ENCODE data around the gene HIPK2. TPM values are rescaled to one million over a fixed set of nuclear protein-coding genes. Genes with fewer than 3 reads are reported as not detected.
A peak's percentile ranks its signal among the peaks of the same experiment; 100 is the strongest.

HIPK2 gene
- total RNA-seq, 4 donors from 2014 or later = 17.9 to 35.9 (median 22.4) TPM

DNA sequence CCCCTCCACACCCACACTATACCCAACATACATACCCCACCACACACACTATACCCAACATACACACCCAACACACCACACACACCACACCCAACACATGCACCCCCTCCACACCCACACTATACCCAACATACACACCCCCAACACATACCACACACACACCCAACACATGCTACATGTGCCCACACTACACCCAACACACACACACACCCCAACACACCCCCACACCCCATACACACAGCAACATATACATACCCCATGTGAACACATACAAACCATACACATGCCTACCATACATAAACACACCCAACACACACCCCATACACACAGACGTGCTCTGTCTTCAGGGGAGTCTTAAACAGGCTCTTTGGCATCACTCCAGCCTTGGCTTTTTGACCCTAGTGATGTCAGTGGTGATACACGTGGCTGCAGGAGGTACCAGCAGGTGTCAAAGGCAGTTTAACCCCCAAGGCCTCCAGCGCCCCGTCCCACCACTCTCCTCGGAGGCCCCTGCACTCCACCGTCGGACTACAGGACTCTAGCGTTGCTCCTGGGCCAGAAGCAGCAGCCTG lies 73.4 kb downstream of the HIPK2 start:
- peaks cover 0 to 29% of the 10 kb centered on the region in 2 donors for H3K36me3 ChIP-seq
- no peaks in the 10 kb centered on the region for H3K9me3 ChIP-seq
- TF ChIP-seq POLR2AphosphoS5 (IDR thresholded peaks at IDR 0.05) (no peak), POLR2A (IDR thresholded peaks at IDR 0.05) (no peak), EP300 (IDR thresholded peaks at IDR 0.05) (no peak)
- TF ChIP-seq, protein P1, sequence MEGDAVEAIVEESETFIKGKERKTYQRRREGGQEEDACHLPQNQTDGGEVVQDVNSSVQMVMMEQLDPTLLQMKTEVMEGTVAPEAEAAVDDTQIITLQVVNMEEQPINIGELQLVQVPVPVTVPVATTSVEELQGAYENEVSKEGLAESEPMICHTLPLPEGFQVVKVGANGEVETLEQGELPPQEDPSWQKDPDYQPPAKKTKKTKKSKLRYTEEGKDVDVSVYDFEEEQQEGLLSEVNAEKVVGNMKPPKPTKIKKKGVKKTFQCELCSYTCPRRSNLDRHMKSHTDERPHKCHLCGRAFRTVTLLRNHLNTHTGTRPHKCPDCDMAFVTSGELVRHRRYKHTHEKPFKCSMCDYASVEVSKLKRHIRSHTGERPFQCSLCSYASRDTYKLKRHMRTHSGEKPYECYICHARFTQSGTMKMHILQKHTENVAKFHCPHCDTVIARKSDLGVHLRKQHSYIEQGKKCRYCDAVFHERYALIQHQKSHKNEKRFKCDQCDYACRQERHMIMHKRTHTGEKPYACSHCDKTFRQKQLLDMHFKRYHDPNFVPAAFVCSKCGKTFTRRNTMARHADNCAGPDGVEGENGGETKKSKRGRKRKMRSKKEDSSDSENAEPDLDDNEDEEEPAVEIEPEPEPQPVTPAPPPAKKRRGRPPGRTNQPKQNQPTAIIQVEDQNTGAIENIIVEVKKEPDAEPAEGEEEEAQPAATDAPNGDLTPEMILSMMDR (IDR thresholded peaks at IDR 0.05) = no peak
- no peak overlapping the region for H3K27ac ChIP-seq
- H3K27me3 ChIP-seq = no peaks in the 10 kb centered on the region
- H3K4me3 ChIP-seq = no peak overlapping the region
- H3K4me1 ChIP-seq = peaks cover 0 to 38% (median 13%) of the 10 kb centered on the region in 3 donors
- WGBS, 2 donors (ENCODE audit: low coverage in 1 of 2) = 42% methylated on average over 2 of the region's 8 CpGs; no CpG with 5 or more reads in 1 of the 2 donors
- ATAC-seq = no peak

DNA sequence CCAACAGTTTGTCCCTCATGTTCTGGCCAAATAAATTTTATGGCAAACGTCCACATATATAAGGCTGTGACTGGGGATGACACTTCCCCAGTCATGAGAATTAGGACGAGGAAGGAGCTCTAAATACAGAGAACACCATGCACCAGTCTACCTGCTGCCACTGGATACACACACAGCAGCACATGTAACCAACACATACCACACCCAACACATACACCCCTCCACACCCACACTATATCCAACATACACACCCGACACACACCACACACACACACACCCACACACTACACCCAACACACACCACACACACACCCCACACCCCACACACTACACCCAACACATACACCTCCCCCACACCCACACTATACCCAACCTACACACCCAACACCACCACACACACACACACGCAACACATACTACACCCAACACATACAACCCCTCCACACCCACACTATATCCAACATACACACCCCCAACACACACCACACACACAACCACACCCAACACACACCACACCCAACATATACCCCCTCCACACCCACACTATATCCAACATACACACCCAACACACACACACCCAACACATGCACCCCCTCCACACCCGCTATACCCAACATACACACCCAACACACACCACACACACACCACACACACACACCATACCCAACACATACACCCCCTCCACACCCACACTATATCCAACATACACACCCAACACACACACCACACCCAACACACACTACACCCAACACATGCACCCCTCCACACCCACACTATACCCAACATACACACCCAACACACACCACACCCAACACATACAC lies 74.1 kb downstream of the HIPK2 start:
- Histone ChIP-seq H3K4me1 (peaks cover 0 to 36% (median 13%) of the 10 kb centered on the region in 3 donors), H3K36me3 (peaks cover 0 to 29% of the 10 kb centered on the region in 2 donors), H3K27me3 (no peaks in the 10 kb centered on the region), H3K4me3 (no peak overlapping the region), H3K27ac (peak overlapping the region in 3 of 4 donors; percentile 26 to 64 (median 48)), H3K9me3 (no peaks in the 10 kb centered on the region)
- TF ChIP-seq EP300 (IDR thresholded peaks at IDR 0.05) = no peak
- TF ChIP-seq, protein P1 (IDR thresholded peaks at IDR 0.05) = no peak
- no peak for TF ChIP-seq POLR2A (IDR thresholded peaks at IDR 0.05)
- TF ChIP-seq POLR2AphosphoS5 (IDR thresholded peaks at IDR 0.05) = no peak
- ATAC-seq = no peak
- WGBS, 2 donors (ENCODE audit: low coverage in 1 of 2) = 69 to 78% methylated on average over 5 of the region's 5 CpGs

DNA sequence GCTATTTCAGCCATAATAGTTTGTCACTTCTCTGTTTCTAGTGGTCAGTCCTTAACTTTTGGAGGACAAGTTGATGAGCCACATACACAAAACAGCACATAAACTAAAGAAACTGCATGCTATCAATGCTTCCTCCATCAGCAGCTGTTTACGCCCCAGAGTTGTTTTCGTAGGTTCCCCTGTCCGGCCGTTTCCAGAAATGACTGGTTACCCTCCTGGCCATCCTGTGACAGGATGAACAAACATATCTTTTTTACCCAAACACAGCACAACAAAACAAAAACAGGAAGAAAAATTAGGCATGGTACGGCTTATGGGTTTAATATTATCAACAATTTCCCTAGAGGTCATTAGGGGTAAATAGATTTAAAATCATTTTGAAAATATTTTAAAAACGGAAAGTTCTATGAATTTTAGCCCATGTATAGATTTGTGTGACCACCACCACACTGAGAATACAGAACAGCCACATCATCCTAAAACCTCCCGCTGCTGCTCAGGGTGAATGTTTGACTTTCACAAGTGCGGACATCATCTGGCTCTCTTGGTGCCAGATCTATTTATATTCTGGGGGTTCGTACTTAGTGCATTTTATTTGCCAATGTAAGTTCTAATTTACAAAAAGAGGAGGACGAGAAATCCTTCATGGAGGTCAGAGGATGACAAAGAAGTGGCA lies 74.8 kb downstream of the HIPK2 start:
- Histone ChIP-seq H3K27ac (peak overlapping the region in 3 of 4 donors; percentile 26 to 64 (median 48)), H3K4me3 (no peak overlapping the region), H3K27me3 (no peaks in the 10 kb centered on the region), H3K36me3 (peaks cover 0 to 24% of the 10 kb centered on the region in 2 donors), H3K4me1 (peaks cover 0 to 36% (median 13%) of the 10 kb centered on the region in 3 donors), H3K9me3 (no peaks in the 10 kb centered on the region)
- 46 to 65% methylated on average over 9 to 10 of the region's 10 CpGs for WGBS, 2 donors (ENCODE audit: low coverage in 1 of 2)
- TF ChIP-seq POLR2AphosphoS5 (IDR thresholded peaks at IDR 0.05) = no peak
- TF ChIP-seq POLR2A (IDR thresholded peaks at IDR 0.05) = no peak
- no peak for TF ChIP-seq EP300 (IDR thresholded peaks at IDR 0.05)
- TF ChIP-seq, protein P1 (IDR thresholded peaks at IDR 0.05) = no peak
- ATAC-seq = no peak

DNA sequence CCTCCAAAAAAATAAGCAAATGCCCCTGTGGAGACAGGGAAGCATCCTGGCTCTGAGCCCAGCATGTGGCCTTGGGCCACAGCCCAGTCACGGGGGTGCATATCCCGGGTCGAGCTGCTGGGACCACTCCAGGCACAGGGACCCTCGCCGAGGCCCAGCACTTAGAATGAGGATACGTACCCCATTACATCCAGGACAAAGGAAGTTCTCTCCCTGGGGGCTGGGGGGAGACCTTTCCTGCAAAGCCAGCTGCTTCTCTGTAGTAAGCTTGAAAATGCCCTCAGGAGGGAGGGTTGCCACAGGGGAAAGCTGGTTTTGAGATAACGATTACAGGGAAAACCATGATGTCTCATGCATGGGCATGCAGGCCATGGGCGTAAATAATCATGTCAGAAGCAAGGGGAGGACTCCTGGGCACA lies 75.5 kb downstream of the HIPK2 start:
- no peak overlapping the region for H3K4me3 ChIP-seq
- no peak for TF ChIP-seq EP300 (IDR thresholded peaks at IDR 0.05)
- TF ChIP-seq, protein P1 (IDR thresholded peaks at IDR 0.05) = no peak
- no peak for TF ChIP-seq POLR2A (IDR thresholded peaks at IDR 0.05)
- TF ChIP-seq POLR2AphosphoS5 (IDR thresholded peaks at IDR 0.05) = no peak
- H3K27me3 ChIP-seq = no peaks in the 10 kb centered on the region
- peaks cover 0 to 36% (median 13%) of the 10 kb centered on the region in 3 donors for H3K4me1 ChIP-seq
- no peak for ATAC-seq
- H3K9me3 ChIP-seq = no peaks in the 10 kb centered on the region
- H3K36me3 ChIP-seq = peaks cover 0 to 18% of the 10 kb centered on the region in 2 donors
- peak overlapping the region in 3 of 4 donors; percentile 26 to 48 (median 26) for H3K27ac ChIP-seq
- WGBS, 2 donors (ENCODE audit: low coverage in 1 of 2) = 40 to 50% methylated on average over 1 to 2 of the region's 8 CpGs
